ENCODE data around the gene RBM19.

GRCh38 chr12:113905829-113906228, 60.3 kb downstream of the RBM19 start:
- TF ChIP-seq CEBPB (IDR thresholded peaks at IDR 0.05) (no peak), MAFK (IDR thresholded peaks at IDR 0.05; ENCODE audit: partially characterized antibody) (no peak), POLR2A (IDR thresholded peaks at IDR 0.05; ENCODE audit: low read length) (no peak), KDM5A (IDR thresholded peaks at IDR 0.05) (no peak), KDM1A (IDR thresholded peaks at IDR 0.05; ENCODE audit: low read depth) (no peak), ELK1 (IDR thresholded peaks at IDR 0.05; ENCODE audit: low read depth, low read length) (no peak), MAZ (IDR thresholded peaks at IDR 0.05; ENCODE audit: borderline replicate concordance, low read depth, low read length) (no peak), JUNB (IDR thresholded peaks at IDR 0.05) (no peak), HMGXB4 (CRISPR knock-in tag; IDR thresholded peaks at IDR 0.05; ENCODE audit: borderline replicate concordance) (no peak), CTCF (IDR thresholded peaks at IDR 0.05) (no peak), BHLHE40 (IDR thresholded peaks at IDR 0.05; ENCODE audit: low read depth, low read length) (no peak), ZSCAN20 (CRISPR knock-in tag; IDR thresholded peaks at IDR 0.05) (no peak)

Data from A549 (cell line).